GM12875 (cell line): Measurements from ENCODE around the gene ATG16L1.

ENCODE experiments used
- H3K4me3 ChIP-seq: one replicate; pipeline ENCODE4 v1.5.1; 2011; ENCODE audit warnings: low read depth, low read length, control low read depth
- CTCF ChIP-seq: IDR thresholded peaks from 2 replicates; pipeline ENCODE4 v1.5.1; 2011; ENCODE audit warnings: low read depth, mild to moderate bottlenecking, control low read depth, inconsistent platforms, low read length, moderate library complexity, borderline replicate concordance; ENCODE audit not compliant: insufficient read depth

The ATG16L1 gene

GRCh38 chr2:233288663-233289062 lies 37.2 kb downstream of the ATG16L1 start:
- no peak overlapping the region for H3K4me3 ChIP-seq
- no peak for TF ChIP-seq CTCF

DNA sequence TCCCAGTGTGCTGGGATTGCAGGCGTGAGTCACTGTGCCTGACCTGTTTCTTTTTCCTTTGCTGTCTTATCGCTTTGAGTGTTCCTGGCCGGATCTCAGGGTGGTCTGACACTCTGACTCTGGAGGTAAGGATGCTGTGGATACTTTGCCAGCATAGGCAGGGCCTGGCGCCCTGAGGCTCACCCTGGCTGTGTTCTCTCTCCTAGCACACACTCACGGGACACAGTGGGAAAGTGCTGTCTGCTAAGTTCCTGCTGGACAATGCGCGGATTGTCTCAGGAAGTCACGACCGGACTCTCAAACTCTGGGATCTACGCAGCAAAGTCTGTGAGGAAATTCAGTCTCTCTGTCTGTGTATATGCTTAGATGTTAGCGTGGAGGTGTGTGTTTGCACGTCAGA lies 38.2 kb downstream of the ATG16L1 start:
- H3K4me3 ChIP-seq: no peak overlapping the region
- TF ChIP-seq CTCF: no peak

- no peak for TF ChIP-seq CTCF
- H3K4me3 ChIP-seq: no peak overlapping the region
These were observed 38.8 kb downstream of the ATG16L1 start for GRCh38 chr2:233290051-233290845.

DNA sequence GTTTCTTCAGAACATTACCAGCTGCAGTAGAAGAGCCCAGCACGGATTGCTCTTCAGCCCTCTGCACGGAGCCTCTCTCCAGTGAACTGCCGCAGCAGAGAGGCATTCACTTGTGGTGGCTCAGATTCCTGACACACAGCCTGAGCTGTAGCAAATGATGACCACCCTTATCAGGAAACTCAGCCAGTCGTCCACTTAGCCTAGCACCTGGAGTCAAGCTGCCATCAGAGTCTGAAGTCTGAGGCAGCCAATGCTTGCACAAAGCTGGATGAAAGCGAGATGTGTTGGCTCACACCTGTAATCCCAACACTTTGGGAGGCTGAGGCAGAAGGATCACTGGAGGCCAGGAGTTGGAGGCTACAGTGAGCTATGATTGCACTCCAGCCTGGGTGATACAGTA lies 44.4 kb downstream of the ATG16L1 start:
- no peak overlapping the region for H3K4me3 ChIP-seq

DNA sequence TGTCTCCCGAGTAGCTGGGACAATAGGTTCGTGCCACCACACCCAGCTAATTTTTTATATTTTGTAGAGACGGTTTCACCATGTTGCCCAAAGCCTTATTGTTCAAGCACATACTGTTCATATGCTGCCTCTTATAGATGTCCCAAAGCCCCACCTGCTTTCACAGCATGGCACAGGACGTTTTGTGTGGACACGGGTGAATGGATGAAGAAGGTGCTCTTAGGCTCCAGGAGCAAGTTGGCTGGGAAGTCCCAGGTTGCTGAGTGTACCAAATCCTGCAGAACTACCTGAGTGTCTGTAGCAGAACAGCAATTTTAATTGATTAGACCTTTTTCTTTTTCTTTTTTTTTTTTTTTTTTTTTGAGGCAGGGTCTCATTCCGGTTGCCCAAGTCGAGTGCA lies 45.6 kb downstream of the ATG16L1 start:
- no peak overlapping the region for H3K4me3 ChIP-seq
- no peak for TF ChIP-seq CTCF

More for the DNA sequence above, 44.4 kb downstream of the ATG16L1 start:
- TF ChIP-seq CTCF: no peak

- no peak overlapping the region for H3K4me3 ChIP-seq
- no peak for TF ChIP-seq CTCF
These were observed 48.9 kb downstream of the ATG16L1 start for GRCh38 chr2:233300401-233300800.

DNA sequence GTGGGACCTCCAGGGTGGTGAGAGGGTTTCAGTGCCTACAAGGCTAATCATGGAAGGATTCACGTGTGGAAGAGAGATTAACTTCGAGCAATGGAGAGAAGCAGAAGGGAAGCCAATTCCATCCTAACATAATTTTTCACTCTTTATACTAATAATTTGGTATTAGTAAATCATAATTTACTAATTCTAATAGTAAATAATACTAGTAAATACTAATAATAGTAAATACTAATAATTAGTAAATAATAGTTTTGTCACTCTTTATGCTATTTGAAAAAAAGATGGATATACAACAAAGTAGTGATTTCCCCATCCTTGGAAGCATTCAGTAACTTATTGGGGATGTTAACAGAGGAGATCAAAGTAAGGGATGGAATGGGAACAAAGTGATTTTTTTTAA lies 49.8 kb downstream of the ATG16L1 start:
- no peak for TF ChIP-seq CTCF
- H3K4me3 ChIP-seq: no peak overlapping the region
